Measurements from ENCODE around the gene IVD.

DNA sequence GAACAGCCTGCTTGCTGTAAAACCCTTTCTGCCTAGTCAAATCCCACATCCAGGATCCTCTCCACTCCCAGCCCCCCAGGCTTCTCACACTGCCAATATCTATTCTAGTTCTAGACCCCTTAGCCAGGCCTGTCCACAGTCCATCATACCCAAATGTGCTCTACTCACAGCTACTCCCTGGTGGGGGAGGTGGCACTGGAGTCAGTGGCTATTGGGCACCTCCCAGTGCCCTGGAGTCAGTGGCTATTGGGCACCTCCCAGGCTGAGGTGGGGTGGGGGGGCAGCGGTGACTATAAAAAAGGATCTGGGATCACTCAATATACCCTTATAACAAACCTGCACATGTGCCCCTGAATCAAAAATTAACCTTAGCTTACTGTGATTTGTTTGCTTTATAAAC is 48.3 kb upstream of the IVD start:
- TF ChIP-seq, protein P1, sequence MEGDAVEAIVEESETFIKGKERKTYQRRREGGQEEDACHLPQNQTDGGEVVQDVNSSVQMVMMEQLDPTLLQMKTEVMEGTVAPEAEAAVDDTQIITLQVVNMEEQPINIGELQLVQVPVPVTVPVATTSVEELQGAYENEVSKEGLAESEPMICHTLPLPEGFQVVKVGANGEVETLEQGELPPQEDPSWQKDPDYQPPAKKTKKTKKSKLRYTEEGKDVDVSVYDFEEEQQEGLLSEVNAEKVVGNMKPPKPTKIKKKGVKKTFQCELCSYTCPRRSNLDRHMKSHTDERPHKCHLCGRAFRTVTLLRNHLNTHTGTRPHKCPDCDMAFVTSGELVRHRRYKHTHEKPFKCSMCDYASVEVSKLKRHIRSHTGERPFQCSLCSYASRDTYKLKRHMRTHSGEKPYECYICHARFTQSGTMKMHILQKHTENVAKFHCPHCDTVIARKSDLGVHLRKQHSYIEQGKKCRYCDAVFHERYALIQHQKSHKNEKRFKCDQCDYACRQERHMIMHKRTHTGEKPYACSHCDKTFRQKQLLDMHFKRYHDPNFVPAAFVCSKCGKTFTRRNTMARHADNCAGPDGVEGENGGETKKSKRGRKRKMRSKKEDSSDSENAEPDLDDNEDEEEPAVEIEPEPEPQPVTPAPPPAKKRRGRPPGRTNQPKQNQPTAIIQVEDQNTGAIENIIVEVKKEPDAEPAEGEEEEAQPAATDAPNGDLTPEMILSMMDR (optimal IDR thresholded peaks at IDR 0.05 in 1 of 3, IDR thresholded peaks at IDR 0.05 in 1 of 3, conservative IDR thresholded peaks at IDR 0.05 in 1 of 3; ENCODE audit: extremely low read depth in 1 of 3, insufficient read depth in 2 of 3, low read length in 3 of 3), result no peak
- TF ChIP-seq EZH2 (IDR thresholded peaks at IDR 0.05; ENCODE audit: low read length), result no peak

All from keratinocyte (primary cell).